Endothelial cell of umbilical vein (primary cell): Measurements from ENCODE around the gene SNX33. TPM values are rescaled to one million over a fixed set of nuclear protein-coding genes. Genes with fewer than 3 reads are reported as not detected.
A peak's percentile ranks its signal among the peaks of the same experiment; 100 is the strongest.

ENCODE experiments used
- BruUV-seq: library from RNA; stranded (reverse); fragments of 400-500 nt; replicated peaks from 2 replicates; lab custom pipeline; 2021; lab: Mats Ljungman, UMichigan
- CTCF ChIA-PET: fragments of 300-600, 350-600 bp; sonication (Branson Sonifier 250); formaldehyde crosslinking; loops from one replicate; lab custom pipeline; 2021; ENCODE audit warnings: antibody characterized with exemption, inconsistent platforms; lab: Charles Lee
- POLR2A ChIA-PET: fragments of 300-600, 350-600 bp; sonication (Branson Sonifier 250); formaldehyde crosslinking; loops from one replicate; lab custom pipeline; 2021; ENCODE audit warnings: antibody characterized with exemption, inconsistent platforms; lab: Charles Lee
- DNase-seq: peaks from one replicate; pipeline ENCODE4 v3.0.0-alpha.2; 2011; ENCODE audit warnings: low read depth, low spot score
- FAIRE-seq: peaks from 2 replicates; lab custom pipeline; 2011; peaks lifted over from hg19 to GRCh38; lab: Jason Lieb, UNC
- H2AFZ ChIP-seq: 2 replicates; pipeline ENCODE4 v1.6.0; 2012; ENCODE audit warnings: low read depth, low read length, control low read depth, inconsistent platforms
- H3K27ac ChIP-seq: 2 replicates; pipeline ENCODE4 v1.5.1; 2011; ENCODE audit warnings: low read depth, mild to moderate bottlenecking, control low read depth, low read length, moderate library complexity; ENCODE audit not compliant: insufficient read depth
- H3K27me3 ChIP-seq, 2 experiments: 2 replicates each; pipeline versions ENCODE4 v1.6.0 to v1.6.1; 2011; ENCODE audit warnings: low read length in 2 of 2, mixed read lengths in 1 of 2; ENCODE audit not compliant: control insufficient read depth in 2 of 2, insufficient read depth in 2 of 2
- H3K36me3 ChIP-seq, 2 experiments: 2 replicates in 1 of 2; 3 replicates in 1 of 2; pipeline ENCODE4 v1.5.1; 2011; ENCODE audit warnings: low read length in 2 of 2, mild to moderate bottlenecking in 1 of 2, moderate library complexity in 1 of 2; ENCODE audit not compliant: control insufficient read depth in 2 of 2, insufficient read depth in 2 of 2; ENCODE audit errors: extremely low read depth in 1 of 2
- H3K4me1 ChIP-seq: 3 replicates; pipeline ENCODE4 v1.5.1; 2011; ENCODE audit warnings: mild to moderate bottlenecking, low read length; ENCODE audit not compliant: control insufficient read depth, insufficient read depth; ENCODE audit errors: extremely low read depth
- H3K4me2 ChIP-seq: 2 replicates; pipeline ENCODE4 v1.6.1; 2011; ENCODE audit warnings: low read length, control low read depth, mixed read lengths; ENCODE audit not compliant: insufficient read depth
- H3K4me3 ChIP-seq, 3 experiments: fragments of 200-600 bp in 1 of 3; sonication (generic), shearing (Covaris generic) in 1 of 3; replicated peaks in 1 of 3; 2 replicates each; pipeline ENCODE4 v1.5.1; 2011 to 2016; ENCODE audit warnings: control low read depth in 3 of 3, low read length in 3 of 3, mild to moderate bottlenecking in 2 of 3, inconsistent platforms in 1 of 3, low read depth in 1 of 3, moderate library complexity in 1 of 3; ENCODE audit not compliant: insufficient read depth in 1 of 3
- H3K79me2 ChIP-seq: 2 replicates; pipeline ENCODE4 v1.6.0; 2012; ENCODE audit warnings: low read length, inconsistent platforms; ENCODE audit not compliant: control insufficient read depth, insufficient read depth
- H3K9ac ChIP-seq: replicated peaks from 2 replicates; pipeline ENCODE3; 2011; ENCODE audit warnings: low read length, control low read depth; ENCODE audit not compliant: insufficient read depth; ENCODE audit errors: extremely low read depth
- H3K9me1 ChIP-seq: replicated peaks from 3 replicates; pipeline ENCODE4 v1.6.0; 2011; ENCODE audit warnings: mild to moderate bottlenecking, low read length; ENCODE audit not compliant: control insufficient read depth, insufficient read depth; ENCODE audit errors: extremely low read depth
- H3K9me3 ChIP-seq: replicated peaks from 2 replicates; pipeline ENCODE4 v1.5.1; 2012; ENCODE audit warnings: low read length, inconsistent platforms; ENCODE audit not compliant: control insufficient read depth, insufficient read depth
- H4K20me1 ChIP-seq: replicated peaks from 2 replicates; pipeline ENCODE3; 2011; ENCODE audit warnings: mild to moderate bottlenecking, low read length; ENCODE audit not compliant: control insufficient read depth, insufficient read depth; ENCODE audit errors: extremely low read depth
- CTCF ChIP-seq, 2 donors: IDR thresholded peaks; 1 replicate in 1 of 2; 2 replicates in 1 of 2; pipeline ENCODE4 v1.5.1; 2011; ENCODE audit warnings: low read length in 2 of 2, mild to moderate bottlenecking in 2 of 2, moderate library complexity in 2 of 2, control low read depth in 1 of 2, inconsistent platforms in 1 of 2, low read depth in 1 of 2; ENCODE audit not compliant: insufficient read depth in 1 of 2; ENCODE audit errors: extremely low read depth in 1 of 2
- EZH2 ChIP-seq: IDR thresholded peaks from 2 replicates; pipeline ENCODE4 v1.6.1; 2012; ENCODE audit warnings: borderline replicate concordance, low read depth, mild to moderate bottlenecking, moderate library complexity, low read length, inconsistent platforms; ENCODE audit not compliant: severe bottlenecking
- FOS ChIP-seq: IDR thresholded peaks from 2 replicates; pipeline ENCODE4 v1.6.1; 2011; ENCODE audit warnings: mild to moderate bottlenecking, low read length, moderate library complexity, borderline replicate concordance; ENCODE audit not compliant: insufficient read depth
- GATA2 ChIP-seq: IDR thresholded peaks from 2 replicates; pipeline ENCODE4 v1.7.0; 2011; ENCODE audit warnings: low read depth, mild to moderate bottlenecking, moderate library complexity, mixed read lengths, low read length; ENCODE audit not compliant: insufficient read length, insufficient read depth
- JUN ChIP-seq: IDR thresholded peaks from 2 replicates; pipeline ENCODE4 v1.6.1; 2011; ENCODE audit warnings: borderline replicate concordance, low read depth; ENCODE audit not compliant: insufficient read length, insufficient read depth
- MYC ChIP-seq: IDR thresholded peaks from one replicate; pipeline ENCODE4 v1.6.1; 2011; ENCODE audit warnings: mild to moderate bottlenecking, low read depth, low read length
- POLR2A ChIP-seq: IDR thresholded peaks from 2 replicates; pipeline ENCODE4 v1.6.1; 2012; ENCODE audit warnings: low read depth, mild to moderate bottlenecking, control low read depth, low read length
- POLR2AphosphoS5 ChIP-seq: IDR thresholded peaks from 2 replicates; pipeline ENCODE4 v1.6.1; 2012; ENCODE audit warnings: low read depth, mild to moderate bottlenecking, control low read depth, low read length, moderate library complexity; ENCODE audit not compliant: insufficient read depth
- dilution Hi-C: fragments of 300-500 bp; cut with MboI; formaldehyde crosslinking; loops from one replicate; pipeline ENCODE4 v1.15.0; 2019; ENCODE audit warnings: low sequenced_read_pairs; ENCODE audit not compliant: extremely low pct_ligation_motif_present
- intact Hi-C: fragments of 100-400 bp; cut with micrococcal nuclease; formaldehyde crosslinking; loops from one replicate; pipeline ENCODE4 v1.10.0; 2022
- polyA plus RNA-seq, 4 experiments: library from polyadenylated mRNA; depleted of rRNA in 3 of 4; stranded (reverse) in 3 of 4; unstranded in 1 of 4; fragments of >200 nt; gene quantifications; 2 replicates each; pipeline versions ENCODE4 v1.2.1 to v1.2.3, GENCODE V29; 2011 to 2012; ENCODE audit warnings: missing spikeins in 1 of 4
- total RNA-seq: library from RNA; stranded (reverse); gene quantifications from 2 replicates; pipeline ENCODE4 v1.2.3, GENCODE V29; 2021
- TF ChIP-seq, protein P1 (sequence below): IDR thresholded peaks from 2 replicates; pipeline ENCODE4 v1.6.1; 2011; ENCODE audit not compliant: insufficient read depth, insufficient read length

SNX33 gene
- total and polyA plus RNA-seq, 2 donors (not counting 3 experiments of a cell fraction or from before 2014, with no cell fraction given) = 7.9 to 12.6 TPM

DNA sequence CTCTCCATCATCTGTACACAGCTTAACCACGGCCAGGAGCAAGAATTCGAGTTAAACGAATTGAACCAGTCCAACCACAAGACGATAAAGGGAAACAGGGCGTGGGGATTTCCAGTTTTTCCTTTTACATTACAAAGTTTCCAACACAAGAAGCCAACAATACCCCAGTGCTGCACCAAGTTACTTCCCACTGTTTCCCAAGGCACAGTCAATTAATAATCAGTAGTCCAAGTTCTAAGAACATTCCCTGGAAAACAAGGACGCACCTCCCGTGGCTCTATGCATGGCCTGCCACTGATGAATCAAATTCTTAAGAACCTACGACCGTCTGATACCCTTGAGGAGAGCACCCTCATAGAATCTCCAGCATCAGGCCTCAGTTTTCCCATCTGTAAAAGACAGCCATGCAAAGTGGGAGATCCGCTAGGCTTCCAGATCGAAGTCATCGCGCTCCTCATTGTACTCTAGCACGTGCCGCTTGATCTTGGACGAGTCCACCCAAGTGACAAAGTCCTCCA, 8.5 kb upstream of the SNX33 start:
- TF ChIP-seq, protein P1, sequence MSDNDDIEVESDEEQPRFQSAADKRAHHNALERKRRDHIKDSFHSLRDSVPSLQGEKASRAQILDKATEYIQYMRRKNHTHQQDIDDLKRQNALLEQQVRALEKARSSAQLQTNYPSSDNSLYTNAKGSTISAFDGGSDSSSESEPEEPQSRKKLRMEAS = no peak
- no peak for TF ChIP-seq POLR2AphosphoS5
- no peak for TF ChIP-seq GATA2
- no peak for TF ChIP-seq FOS
- TF ChIP-seq EZH2 = no peak
- TF ChIP-seq JUN = no peak
- TF ChIP-seq MYC = no peak
- TF ChIP-seq CTCF (IDR thresholded peaks at IDR 0.05; ENCODE audit: extremely low read depth in 1 of 2, insufficient read depth in 1 of 2, low read depth in 1 of 2, low read length in 2 of 2) = no peak
- no peak for TF ChIP-seq POLR2A
- peak; percentile 56 for DNase-seq
- intact Hi-C loops (loop anchor here (2.0 kb wide), 3 partner anchors 28 to 186 kb away; no protein-coding TSS in a partner anchor), dilution Hi-C loops (no loop called here)
- H3K27me3 ChIP-seq = no peaks in the 10 kb centered on the region
- peak overlapping the region; percentile 0 for H3K27ac ChIP-seq
- H3K9me3 ChIP-seq = no peaks in the 10 kb centered on the region
- H4K20me1 ChIP-seq = no peaks in the 10 kb centered on the region
- H3K36me3 ChIP-seq = no peaks in the 10 kb centered on the region
- TSS peak; percentile 69 for BruUV-seq
- H2AFZ ChIP-seq = peak overlapping the region; percentile 6
- FAIRE-seq = peak; percentile 31
- peaks cover 23% of the 10 kb centered on the region for H3K4me1 ChIP-seq
- CTCF ChIA-PET = interaction anchor here (0.8 to 4.3 kb wide), 12 partner anchors 8 to 185 kb away, joined by 3 to 65 read pairs (median 8); partner anchors contain the start of genes PTPN9, SNUPN and SNX33
- peaks cover 10% of the 10 kb centered on the region for H3K79me2 ChIP-seq
- H3K9ac ChIP-seq = peak overlapping the region; percentile 10
- POLR2A ChIA-PET = interaction anchor here (0.6 to 1.8 kb wide), 7 partner anchors 13 to 271 kb away, joined by 4 to 7 read pairs (median 6); partner anchors contain the start of genes MAN2C1 and SNUPN
- H3K4me3 ChIP-seq = peak overlapping the region; percentile 9 to 68 (median 60)
- H3K9me1 ChIP-seq = no peaks in the 10 kb centered on the region
- peak overlapping the region; percentile 80 for H3K4me2 ChIP-seq
